Activated CD8-positive, alpha-beta T cell treated with anti-CD3 and anti-CD28 coated beads for 36 hours (primary cell): ENCODE measurements around the gene TRAF2. TPM values are rescaled to one million over a fixed set of nuclear protein-coding genes. Genes with fewer than 3 reads are reported as not detected.
A peak's percentile ranks its signal among the peaks of the same experiment; 100 is the strongest.
"Not testable (repeated sequence)": the region's sequence is repeated elsewhere in the genome, so short reads cannot be mapped to it uniquely, and the experiment has no call there.

Source experiments
- ATAC-seq: fragments of 200-7000 bp; cut with Tn5 transposase; one replicate; pipeline ENCODE4 v1.10.0; 2021; ENCODE audit warnings: mild to moderate bottlenecking, moderate library complexity
- CTCF ChIA-PET: fragments of 350-600 bp; sonication (Branson Sonifier 250); formaldehyde crosslinking; loops from one replicate; lab custom pipeline; 2021; ENCODE audit warnings: antibody characterized with exemption; lab: Charles Lee
- POLR2A ChIA-PET: fragments of 350-600 bp; sonication (Branson Sonifier 250); formaldehyde crosslinking; loops from one replicate; lab custom pipeline; 2021; ENCODE audit warnings: antibody characterized with exemption; lab: Charles Lee
- DNase-seq: peaks from one replicate; pipeline ENCODE4 v3.0.0-alpha.2; 2020
- H3K27ac Mint-ChIP-seq: one replicate; pipeline ENCODE4 v1.8.0; 2021; ENCODE audit warnings: mild to moderate bottlenecking, mixed read lengths
- H3K27me3 Mint-ChIP-seq: one replicate; pipeline ENCODE4 v1.8.0; 2021; ENCODE audit warnings: mixed read lengths
- H3K36me3 Mint-ChIP-seq: one replicate; pipeline ENCODE4 v1.8.0; 2021; ENCODE audit warnings: low read depth, mixed read lengths
- H3K4me1 Mint-ChIP-seq: one replicate; pipeline ENCODE4 v1.8.0; 2021; ENCODE audit warnings: low read depth, mixed read lengths
- H3K4me3 Mint-ChIP-seq: one replicate; pipeline ENCODE4 v1.8.0; 2021; ENCODE audit warnings: mild to moderate bottlenecking, moderate library complexity, mixed read lengths
- H3K9me3 Mint-ChIP-seq: one replicate; pipeline ENCODE4 v1.8.0; 2021; ENCODE audit warnings: mixed read lengths
- intact Hi-C: fragments of 100-400 bp; cut with micrococcal nuclease; formaldehyde crosslinking; loops from one replicate; pipeline ENCODE4 v1.10.0; 2022
- total RNA-seq, 2 experiments: library from RNA; stranded (reverse); gene quantifications; one replicate each; pipeline ENCODE4 v1.2.3, GENCODE V29; 2021
- TF ChIP-seq, protein P1 (sequence below): fragments of 200-600 bp; IDR thresholded peaks from one replicate; pipeline ENCODE4 v1.8.0; 2022; ENCODE audit warnings: antibody characterized with exemption, mild to moderate bottlenecking

Gene TRAF2
- total RNA-seq, 2 experiments from 2014 or later, result 34.8 to 40.5 TPM

GRCh38 chr9:136842380-136842948 lies 43.9 kb upstream of the TRAF2 start, which contains the start of gene AJM1:
Gene AJM1, plus strand, starts transcription at chr9:136842478. Its CDS starts 1,937 bp downstream, at chr9:136844415.
- TF ChIP-seq, protein P1, sequence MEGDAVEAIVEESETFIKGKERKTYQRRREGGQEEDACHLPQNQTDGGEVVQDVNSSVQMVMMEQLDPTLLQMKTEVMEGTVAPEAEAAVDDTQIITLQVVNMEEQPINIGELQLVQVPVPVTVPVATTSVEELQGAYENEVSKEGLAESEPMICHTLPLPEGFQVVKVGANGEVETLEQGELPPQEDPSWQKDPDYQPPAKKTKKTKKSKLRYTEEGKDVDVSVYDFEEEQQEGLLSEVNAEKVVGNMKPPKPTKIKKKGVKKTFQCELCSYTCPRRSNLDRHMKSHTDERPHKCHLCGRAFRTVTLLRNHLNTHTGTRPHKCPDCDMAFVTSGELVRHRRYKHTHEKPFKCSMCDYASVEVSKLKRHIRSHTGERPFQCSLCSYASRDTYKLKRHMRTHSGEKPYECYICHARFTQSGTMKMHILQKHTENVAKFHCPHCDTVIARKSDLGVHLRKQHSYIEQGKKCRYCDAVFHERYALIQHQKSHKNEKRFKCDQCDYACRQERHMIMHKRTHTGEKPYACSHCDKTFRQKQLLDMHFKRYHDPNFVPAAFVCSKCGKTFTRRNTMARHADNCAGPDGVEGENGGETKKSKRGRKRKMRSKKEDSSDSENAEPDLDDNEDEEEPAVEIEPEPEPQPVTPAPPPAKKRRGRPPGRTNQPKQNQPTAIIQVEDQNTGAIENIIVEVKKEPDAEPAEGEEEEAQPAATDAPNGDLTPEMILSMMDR, result peak; percentile 90
- intact Hi-C loops, result loop anchor here (5.0 kb wide), 1 partner anchor 55 kb away; no protein-coding TSS in a partner anchor
- H3K36me3 Mint-ChIP-seq, H3K9me3 Mint-ChIP-seq, H3K27ac Mint-ChIP-seq: not testable (repeated sequence)
- POLR2A ChIA-PET, result interaction anchor here (0.6 to 1.5 kb wide), 6 partner anchors 14 to 304 kb away, joined by 3 to 4 read pairs (median 4); partner anchors contain the start of gene RABL6
- peaks cover 11% of the 10 kb centered on the region for H3K27me3 Mint-ChIP-seq
- CTCF ChIA-PET, result interaction anchor here (0.6 to 3.5 kb wide), 40 partner anchors 10 to 404 kb away, joined by 3 to 22 read pairs (median 5); partner anchors contain the start of genes ABCA2, EDF1, MAMDC4 and NPDC1
- peak; percentile 87 for DNase-seq
- peak; percentile 90 for ATAC-seq
- H3K4me1 Mint-ChIP-seq, result peaks cover 15% of the 10 kb centered on the region
- H3K4me3 Mint-ChIP-seq, result peak within 1 kb of the TSS; percentile 72

GRCh38 chr9:136843159-136843800 lies 43.0 kb upstream of the TRAF2 start:
- not testable (repeated sequence) for ATAC-seq, DNase-seq, H3K9me3 Mint-ChIP-seq, H3K36me3 Mint-ChIP-seq, H3K27ac Mint-ChIP-seq
- ChIA-PET POLR2A (interaction anchor here (1.3 to 1.8 kb wide), 3 partner anchors 27 to 226 kb away, joined by 3 to 5 read pairs (median 4); no protein-coding TSS in a partner anchor), CTCF (interaction anchor here (0.9 to 3.5 kb wide), 24 partner anchors 8 to 283 kb away, joined by 3 to 22 read pairs (median 6); partner anchors contain the start of genes EDF1, MAMDC4, NPDC1 and RABL6)
- intact Hi-C loops, result loop anchor here (5.0 kb wide), 1 partner anchor 56 kb away; no protein-coding TSS in a partner anchor
- Mint-ChIP-seq H3K4me1 (peaks cover 18% of the 10 kb centered on the region), H3K27me3 (peaks cover 17% of the 10 kb centered on the region), H3K4me3 (peak overlapping the region; percentile 46)

GRCh38 chr9:136843801-136844740 lies 42.2 kb upstream of the TRAF2 start:
- CTCF ChIA-PET, result interaction anchor here (0.7 to 3.5 kb wide), 12 partner anchors 9 to 191 kb away, joined by 3 to 22 read pairs (median 7); partner anchors contain the start of gene RABL6
- intact Hi-C loops, result loop anchor here (5.0 kb wide), 1 partner anchor 57 kb away; no protein-coding TSS in a partner anchor
- TF ChIP-seq, protein P1, result peak; percentile 93
- H3K9me3 Mint-ChIP-seq, H3K27ac Mint-ChIP-seq, H3K36me3 Mint-ChIP-seq: not testable (repeated sequence)
- Mint-ChIP-seq H3K4me1 (peaks cover 18% of the 10 kb centered on the region), H3K27me3 (peaks cover 17% of the 10 kb centered on the region), H3K4me3 (peak overlapping the region; percentile 46)
- POLR2A ChIA-PET, result interaction anchor here (1.0 to 1.8 kb wide), 3 partner anchors 42 to 58 kb away, joined by 3 to 6 read pairs (median 5); partner anchors contain the start of gene TRAF2
- DNase-seq (peak; percentile 76), ATAC-seq (peak; percentile 7)

- intact Hi-C loops, result loop anchor here (5.0 kb wide), 2 partner anchors 57 to 58 kb away; no protein-coding TSS in a partner anchor
- DNase-seq (peak; percentile 37), ATAC-seq (no peak)
- Mint-ChIP-seq H3K4me1 (peaks cover 18% of the 10 kb centered on the region), H3K4me3 (no peak overlapping the region), H3K9me3 (no peaks in the 10 kb centered on the region), H3K27ac (no peak overlapping the region), H3K36me3 (peaks cover 9% of the 10 kb centered on the region), H3K27me3 (peaks cover 17% of the 10 kb centered on the region)
- CTCF ChIA-PET, result interaction anchor here (0.8 to 3.5 kb wide), 8 partner anchors 12 to 190 kb away, joined by 3 to 22 read pairs (median 9); partner anchors contain the start of gene RABL6
- POLR2A ChIA-PET, result interaction anchor here (1.0 to 1.8 kb wide), 3 partner anchors 41 to 57 kb away, joined by 3 to 6 read pairs (median 5); partner anchors contain the start of gene TRAF2
- TF ChIP-seq, protein P1, result no peak
Observed at GRCh38 chr9:136844761-136845464, 41.4 kb upstream of the TRAF2 start.
